Activated CD4-positive, CD25-positive, alpha-beta regulatory T cell treated with anti-CD3 and anti-CD28 coated beads, Interleukin-2, amount 50 U/mL, for 16 hours (primary cell): Measurements from ENCODE around the gene PPP1R3A.

Experiments used
- DNase-seq: peaks from one replicate; pipeline ENCODE4 v3.0.0-alpha.2; 2020; ENCODE audit warnings: low read depth, low spot score

Gene PPP1R3A

GRCh38 chr7:113883096-113883495 is 35.7 kb downstream of the PPP1R3A start:
- no peak for DNase-seq

- no peak for DNase-seq
These were observed 38.2 kb downstream of the PPP1R3A start for GRCh38 chr7:113880559-113880958.

- DNase-seq: no peak
These were observed 40.3 kb downstream of the PPP1R3A start for GRCh38 chr7:113878394-113878992.

- no peak for DNase-seq
These were observed 43.6 kb downstream of the PPP1R3A start for GRCh38 chr7:113875224-113875623.

GRCh38 chr7:113873554-113874151 is 45.2 kb downstream of the PPP1R3A start:
- DNase-seq: no peak

GRCh38 chr7:113872981-113873380 is 45.8 kb downstream of the PPP1R3A start:
- DNase-seq: no peak

- DNase-seq: no peak
These were observed 51.5 kb downstream of the PPP1R3A start for GRCh38 chr7:113867325-113867724.

- DNase-seq: no peak
These were observed 62.8 kb downstream of the PPP1R3A start for GRCh38 chr7:113856010-113856409.

- DNase-seq: no peak
These were observed 77.9 kb downstream of the PPP1R3A start for GRCh38 chr7:113840954-113841353.

GRCh38 chr7:113835367-113835766 is 83.4 kb downstream of the PPP1R3A start:
- no peak for DNase-seq

GRCh38 chr7:113832196-113832745 is 86.5 kb downstream of the PPP1R3A start:
- DNase-seq: no peak

GRCh38 chr7:113831556-113831955 is 87.3 kb downstream of the PPP1R3A start:
- no peak for DNase-seq

GRCh38 chr7:113828581-113828980 is 90.2 kb downstream of the PPP1R3A start:
- no peak for DNase-seq
